ENCODE results near the gene DDR2. TPM values are rescaled to one million over a fixed set of nuclear protein-coding genes. Genes with fewer than 3 reads are reported as not detected.

The DDR2 gene
- total and polyA plus RNA-seq, 2 of the 4 experiments (the other 2 are of a cell fraction): 66.1 to 245 TPM

DNA sequence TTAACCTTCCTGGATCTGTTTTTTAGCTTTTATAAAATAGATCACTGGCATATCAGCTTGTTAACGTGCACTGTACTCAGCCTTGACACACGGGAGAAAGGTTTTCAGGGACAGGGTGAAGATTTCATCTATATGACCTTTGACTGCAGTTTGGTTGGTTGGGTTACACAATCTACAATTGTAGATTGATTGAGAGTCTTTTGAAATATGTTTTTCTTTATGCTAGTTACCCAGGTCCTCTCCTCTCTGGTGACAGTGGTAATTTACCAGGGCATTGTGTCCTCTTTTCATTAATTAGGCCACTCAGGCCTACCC is 48.8 kb downstream of the DDR2 start:
- H3K79me1 ChIP-seq (ENCODE audit: low read depth in 1 of 2, low read length in 2 of 2): peaks cover 39 to 77% of the 10 kb centered on the region in 2 experiments
- no peak overlapping the region for H3K4me2 ChIP-seq (ENCODE audit: low read depth, low read length)
- H3K18ac ChIP-seq (ENCODE audit: low read depth, low read length): no peak overlapping the region
- no peak overlapping the region; the same call in 1 of the 2 replicates for H2AK5ac ChIP-seq (ENCODE audit: low read depth, low read length)
- ATAC-seq (ENCODE audit: low read depth) (no peak), DNase-seq (no peak)
- H4K5ac ChIP-seq (ENCODE audit: low read depth, low read length): peak overlapping the region; percentile 23; the same call in 1 of the 2 replicates
- peak overlapping the region; percentile 13; the same call in 1 of the 2 replicates for H3K23ac ChIP-seq (ENCODE audit: low read depth, low read length)
- no peak overlapping the region for H3K27ac ChIP-seq (ENCODE audit: insufficient read depth, low read length)
- no peak overlapping the region for H2BK5ac ChIP-seq (ENCODE audit: low read depth, low read length, poor library complexity, severe bottlenecking)
- H3K4me1 ChIP-seq (ENCODE audit: control insufficient read depth, insufficient read depth, low read length): peaks cover 12% of the 10 kb centered on the region
- POLR2A ChIA-PET (ENCODE audit: unreplicated experiment): no interaction called here
- intact Hi-C loops (cut with micrococcal nuclease) (no loop called here), dilution Hi-C loops (cut with HindIII; ENCODE audit: low sequenced_read_pairs, unreplicated experiment) (no loop called here), in situ Hi-C loops (cut with MboI; ENCODE audit: low sequenced_read_pairs) (no loop called here)
- no CpG with 5 or more reads among the region's 2 CpGs for WGBS, 2 experiments (ENCODE audit: extremely low coverage in 2 of 2, insufficient read length in 1 of 2)
- H4K20me1 ChIP-seq (ENCODE audit: insufficient read depth, low read length): peaks cover 62% of the 10 kb centered on the region
- no TSS peak for BruUV-seq (replicated peaks)
- no peak for TF ChIP-seq CTCF (conservative IDR thresholded peaks at IDR 0.05; ENCODE audit: low read depth, low read length)
- 0 out of 2 replicates have a peak, but pooled peaks have one; percentile 4 for TF ChIP-seq CEBPB (IDR thresholded peaks at IDR 0.05; ENCODE audit: low read depth, low read length)
- H3K9me3 ChIP-seq (ENCODE audit: control insufficient read depth, insufficient read depth, low read length): peaks cover 2% of the 10 kb centered on the region; the same call in 1 of the 2 replicates
- no peak overlapping the region for H2AFZ ChIP-seq (replicated peaks; ENCODE audit: low read length, poor library complexity)
- H2BK120ac ChIP-seq (ENCODE audit: low read depth, low read length): peak overlapping the region; percentile 41; the same call in 1 of the 2 replicates
- CTCF ChIA-PET: interaction anchor here (0.6 kb wide), 1 partner anchor 61 kb away, joined by 3 read pairs; no protein-coding TSS in a partner anchor
- no peak overlapping the region for H3K14ac ChIP-seq (replicated peaks; ENCODE audit: low read depth, low read length)
- no peak overlapping the region for H3K9ac ChIP-seq (ENCODE audit: low read depth, low read length)
- H4K91ac ChIP-seq (ENCODE audit: insufficient read depth, low read depth, low read length): no peak overlapping the region
- 0 out of 2 replicates have a peak overlapping the region, but pooled peaks have one; percentile 24 for H2BK20ac ChIP-seq (ENCODE audit: low read depth, low read length)
- no peak overlapping the region for H2AK9ac ChIP-seq (replicated peaks; ENCODE audit: low read depth, low read length, poor library complexity)
- H2BK15ac ChIP-seq (ENCODE audit: low read depth, low read length): 0 out of 3 replicates have a peak overlapping the region, but pooled peaks have one; percentile 3
- H3K56ac ChIP-seq (ENCODE audit: extremely low read depth, insufficient read depth, low read length): no peak overlapping the region
- peaks cover 7% of the 10 kb centered on the region for H3K36me3 ChIP-seq (ENCODE audit: control insufficient read depth, insufficient read depth, low read length)
- peaks cover 10% of the 10 kb centered on the region for H3K9me1 ChIP-seq (ENCODE audit: insufficient read depth, low read length)
- H3K4ac ChIP-seq (ENCODE audit: low read depth, low read length): peak overlapping the region; percentile 33; the same call in 1 of the 2 replicates
- no peak overlapping the region for H4K8ac ChIP-seq (ENCODE audit: low read depth in 2 of 2, low read length in 2 of 2)
- no peak overlapping the region for H3K4me3 ChIP-seq (ENCODE audit: insufficient read depth, low read depth, low read length)
- no peaks in the 10 kb centered on the region for H3K27me3 ChIP-seq (ENCODE audit: control insufficient read depth, insufficient read depth, low read length)

Measured in IMR-90 (cell line).